Chondrocyte (in vitro differentiated cells): ENCODE results near the gene ROBO2. TPM values are rescaled to one million over a fixed set of nuclear protein-coding genes. Genes with fewer than 3 reads are reported as not detected.

ENCODE experiments used
- DNase-seq: peaks from one replicate; pipeline ENCODE4 v3.0.0; 2021; ENCODE audit warnings: mixed read lengths, low spot score
- H3K27ac Mint-ChIP-seq: one replicate; pipeline ENCODE4 v1.8.0; 2021; ENCODE audit warnings: mild to moderate bottlenecking, moderate library complexity, mixed read lengths; ENCODE audit not compliant: unreplicated experiment
- H3K27me3 Mint-ChIP-seq: 2 replicates; pipeline ENCODE4 v1.8.0; 2021; ENCODE audit warnings: low read depth, mixed read lengths
- H3K36me3 Mint-ChIP-seq: 2 replicates; pipeline ENCODE4 v1.8.0; 2021; ENCODE audit warnings: low read depth, mixed read lengths
- H3K4me1 Mint-ChIP-seq: 2 replicates; pipeline ENCODE4 v1.8.0; 2021; ENCODE audit warnings: low read depth, mild to moderate bottlenecking, mixed read lengths
- H3K4me3 Mint-ChIP-seq: one replicate; pipeline ENCODE4 v1.8.0; 2021; ENCODE audit warnings: mild to moderate bottlenecking, moderate library complexity, mixed read lengths; ENCODE audit not compliant: unreplicated experiment
- H3K9me3 Mint-ChIP-seq: 2 replicates; pipeline ENCODE4 v1.8.0; 2021; ENCODE audit warnings: low read depth, mixed read lengths
- total RNA-seq: library from RNA; stranded (reverse); gene quantifications from 3 replicates; pipeline ENCODE4 v1.2.1, GENCODE V29; 2021
- TF ChIP-seq, protein P1 (sequence below): fragments of 200-600 bp; sonication (generic); IDR thresholded peaks from 2 replicates; pipeline ENCODE4 v1.5.0; 2021; ENCODE audit warnings: antibody characterized with exemption, mild to moderate bottlenecking, moderate library complexity

Gene ROBO2
- total RNA-seq, 1 donor from 2014 or later, result 1.7 TPM

DNA sequence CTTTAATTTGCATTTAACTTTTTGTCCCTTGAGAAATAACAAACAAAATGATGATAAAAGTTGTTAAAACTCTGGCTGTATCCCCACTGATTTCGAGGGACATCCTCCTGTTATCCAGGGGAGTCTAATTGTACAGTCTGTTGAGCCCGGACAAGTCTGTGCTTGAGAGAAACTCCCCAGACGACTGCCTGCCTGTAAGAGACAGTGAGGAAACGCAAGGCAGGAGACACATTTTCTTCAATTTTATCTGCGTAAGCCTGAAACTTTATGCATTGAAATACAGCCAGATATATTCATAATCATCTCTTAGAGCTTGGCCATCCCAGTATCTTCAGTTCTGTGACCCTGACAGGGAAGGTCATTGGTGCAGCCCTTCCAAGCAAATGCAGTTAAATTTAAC, 97.7 kb downstream of the ROBO2 start:
- no peaks in the 10 kb centered on the region for H3K27me3 Mint-ChIP-seq
- H3K4me1 Mint-ChIP-seq, result no peaks in the 10 kb centered on the region
- no peak overlapping the region for H3K27ac Mint-ChIP-seq
- no peaks in the 10 kb centered on the region for H3K36me3 Mint-ChIP-seq
- no peak for DNase-seq
- H3K9me3 Mint-ChIP-seq, result no peaks in the 10 kb centered on the region
- TF ChIP-seq, protein P1, sequence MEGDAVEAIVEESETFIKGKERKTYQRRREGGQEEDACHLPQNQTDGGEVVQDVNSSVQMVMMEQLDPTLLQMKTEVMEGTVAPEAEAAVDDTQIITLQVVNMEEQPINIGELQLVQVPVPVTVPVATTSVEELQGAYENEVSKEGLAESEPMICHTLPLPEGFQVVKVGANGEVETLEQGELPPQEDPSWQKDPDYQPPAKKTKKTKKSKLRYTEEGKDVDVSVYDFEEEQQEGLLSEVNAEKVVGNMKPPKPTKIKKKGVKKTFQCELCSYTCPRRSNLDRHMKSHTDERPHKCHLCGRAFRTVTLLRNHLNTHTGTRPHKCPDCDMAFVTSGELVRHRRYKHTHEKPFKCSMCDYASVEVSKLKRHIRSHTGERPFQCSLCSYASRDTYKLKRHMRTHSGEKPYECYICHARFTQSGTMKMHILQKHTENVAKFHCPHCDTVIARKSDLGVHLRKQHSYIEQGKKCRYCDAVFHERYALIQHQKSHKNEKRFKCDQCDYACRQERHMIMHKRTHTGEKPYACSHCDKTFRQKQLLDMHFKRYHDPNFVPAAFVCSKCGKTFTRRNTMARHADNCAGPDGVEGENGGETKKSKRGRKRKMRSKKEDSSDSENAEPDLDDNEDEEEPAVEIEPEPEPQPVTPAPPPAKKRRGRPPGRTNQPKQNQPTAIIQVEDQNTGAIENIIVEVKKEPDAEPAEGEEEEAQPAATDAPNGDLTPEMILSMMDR, result no peak
- H3K4me3 Mint-ChIP-seq, result no peak overlapping the region

DNA sequence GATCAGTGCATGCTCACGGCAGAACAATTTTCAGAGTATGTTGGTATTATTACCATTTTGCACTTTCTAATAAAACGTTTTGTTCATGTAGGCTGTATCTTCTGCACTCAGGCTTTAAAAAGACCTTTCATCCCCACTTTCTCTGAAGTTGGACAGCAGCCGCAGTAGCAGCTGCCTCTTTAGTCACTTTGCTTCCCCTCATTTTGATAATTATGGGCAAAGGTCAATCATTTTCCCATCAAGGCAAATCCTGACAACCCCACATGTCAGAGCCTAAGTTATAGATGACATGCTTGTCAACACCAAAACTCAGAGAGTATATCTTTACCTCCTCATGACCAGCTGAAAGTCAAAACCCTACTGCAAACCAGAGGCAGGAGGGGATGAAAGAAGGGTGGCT, 99.7 kb downstream of the ROBO2 start:
- Mint-ChIP-seq H3K27me3 (no peaks in the 10 kb centered on the region), H3K4me1 (no peaks in the 10 kb centered on the region)

GRCh38 chr3:77141423-77141822, 101.5 kb downstream of the ROBO2 start:
- H3K9me3 Mint-ChIP-seq, result no peaks in the 10 kb centered on the region

More for the DNA sequence above, 99.7 kb downstream of the ROBO2 start:
- TF ChIP-seq, protein P1, result no peak
- H3K9me3 Mint-ChIP-seq, result no peaks in the 10 kb centered on the region
- H3K27ac Mint-ChIP-seq, result no peak overlapping the region
- H3K4me3 Mint-ChIP-seq, result no peak overlapping the region
- no peak for DNase-seq
- H3K36me3 Mint-ChIP-seq, result no peaks in the 10 kb centered on the region

DNA sequence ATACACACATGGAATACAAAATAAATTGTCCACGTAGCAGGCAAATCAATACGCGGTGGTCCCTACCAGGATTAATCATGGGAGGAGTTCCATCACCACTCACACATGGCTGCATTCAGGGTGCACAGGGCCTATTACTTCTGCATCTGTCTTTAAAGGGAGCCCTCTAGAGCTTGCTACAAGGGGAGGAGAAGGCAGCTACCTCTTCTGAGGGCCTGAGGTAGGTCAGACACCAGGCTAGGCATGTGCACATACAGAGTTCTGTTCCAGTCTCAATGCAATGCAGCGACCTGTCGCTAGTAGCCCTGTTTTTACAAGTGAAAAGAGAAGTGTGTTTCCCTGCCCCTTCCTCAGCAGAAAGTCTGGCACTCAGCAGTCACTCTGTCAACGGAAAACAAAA, 102.7 kb downstream of the ROBO2 start:
- H3K36me3 Mint-ChIP-seq, result no peaks in the 10 kb centered on the region
- H3K4me1 Mint-ChIP-seq, result no peaks in the 10 kb centered on the region
- TF ChIP-seq, protein P1, result no peak
- H3K4me3 Mint-ChIP-seq, result no peak overlapping the region
- no peaks in the 10 kb centered on the region for H3K9me3 Mint-ChIP-seq
- H3K27ac Mint-ChIP-seq, result no peak overlapping the region
- DNase-seq, result no peak
- H3K27me3 Mint-ChIP-seq, result no peaks in the 10 kb centered on the region

More at GRCh38 chr3:77141423-77141822, 101.5 kb downstream of the ROBO2 start:
- TF ChIP-seq, protein P1, result no peak
- no peak overlapping the region for H3K27ac Mint-ChIP-seq
- no peak overlapping the region for H3K4me3 Mint-ChIP-seq
- no peaks in the 10 kb centered on the region for H3K4me1 Mint-ChIP-seq
- H3K27me3 Mint-ChIP-seq, result no peaks in the 10 kb centered on the region
- H3K36me3 Mint-ChIP-seq, result no peaks in the 10 kb centered on the region
- DNase-seq, result no peak

GRCh38 chr3:77146004-77146403, 106.1 kb downstream of the ROBO2 start:
- TF ChIP-seq, protein P1, result no peak
- Mint-ChIP-seq H3K4me1 (peaks cover 15% of the 10 kb centered on the region), H3K9me3 (no peaks in the 10 kb centered on the region), H3K27me3 (no peaks in the 10 kb centered on the region), H3K4me3 (no peak overlapping the region), H3K27ac (no peak overlapping the region), H3K36me3 (no peaks in the 10 kb centered on the region)
- DNase-seq, result no peak
